Mucosa of descending colon (tissue), 3 donors: ENCODE measurements around the gene EXOC1. TPM values are rescaled to one million over a fixed set of nuclear protein-coding genes. Genes with fewer than 3 reads are reported as not detected.

Experiments
- ATAC-seq: fragments of 200-7000 bp; cut with Tn5 transposase; one replicate; pipeline ENCODE4 v1.9.1; 2020; ENCODE audit warnings: mild to moderate bottlenecking, moderate library complexity
- DNase-seq, 3 donors: peaks; one replicate each; pipeline ENCODE4 v3.0.0-alpha.2; 2020
- H3K36me3 ChIP-seq: fragments of 200-600 bp; one replicate; pipeline ENCODE4 v1.8.0; 2021; ENCODE audit warnings: low read depth, mild to moderate bottlenecking
- H3K4me1 ChIP-seq: fragments of 200-600 bp; one replicate; pipeline ENCODE4 v1.8.0; 2021; ENCODE audit warnings: low read depth, mild to moderate bottlenecking
- H3K4me3 ChIP-seq: fragments of 200-600 bp; one replicate; pipeline ENCODE4 v1.8.0; 2021; ENCODE audit warnings: mild to moderate bottlenecking
- H3K9me3 ChIP-seq: fragments of 200-600 bp; one replicate; pipeline ENCODE4 v1.8.0; 2021; ENCODE audit warnings: mild to moderate bottlenecking
- CTCF ChIP-seq: fragments of 200-600 bp; IDR thresholded peaks from one replicate; pipeline ENCODE4 v1.8.0; 2022; ENCODE audit warnings: antibody characterized with exemption, mild to moderate bottlenecking
- intact Hi-C, 2 donors: fragments of 100-400 bp; cut with DNase I in 1 of 2; cut with micrococcal nuclease in 1 of 2; formaldehyde crosslinking; loops; one replicate each; pipeline versions ENCODE4 v1.11.0 to v1.11.1; 2022; cut with DNase I, micrococcal nuclease
- total RNA-seq, 3 donors: library from RNA; stranded (reverse); fragmentation: NEBNext Ultra II Directional in 2 of 3; extraction: Animal tissue kit (Norgen Biotek cat#: 25700) in 2 of 3; gene quantifications; one replicate each; pipeline versions ENCODE4 v1.2.1 to v1.2.4, GENCODE V29; 2021 to 2023
- donor health status: DM: no; HTN: no; CAD: no; lungs with moderate emphysema.
- donor health status: DM: no; HTN: no; CAD: no.
- donor health status: DM: no; HTN: yes; CAD: no.

The EXOC1 gene
- total RNA-seq, 3 donors from 2014 or later = 32.9 to 53.3 (median 37.4) TPM

GRCh38 chr4:55947254-55947882 lies 93.9 kb downstream of the EXOC1 start:
- no peak for TF ChIP-seq CTCF
- intact Hi-C loops = no loop called here
- Histone ChIP-seq H3K9me3 (no peaks in the 10 kb centered on the region), H3K4me3 (no peak overlapping the region), H3K36me3 (no peaks in the 10 kb centered on the region), H3K4me1 (peaks cover 7% of the 10 kb centered on the region)
- peak in 1 of 3 donors; percentile 7 for DNase-seq
- no peak for ATAC-seq

GRCh38 chr4:55947912-55948725 lies 94.7 kb downstream of the EXOC1 start:
- Histone ChIP-seq H3K4me3 (no peak overlapping the region), H3K4me1 (peaks cover 7% of the 10 kb centered on the region), H3K36me3 (no peaks in the 10 kb centered on the region), H3K9me3 (no peaks in the 10 kb centered on the region)
- DNase-seq (peak in 1 of 3 donors; percentile 29), ATAC-seq (peak; percentile 18)
- no peak for TF ChIP-seq CTCF
- intact Hi-C loops = no loop called here

- DNase-seq (peak; percentile 94 to 97 (median 97)), ATAC-seq (peak; percentile 95)
- H3K36me3 ChIP-seq = no peaks in the 10 kb centered on the region
- intact Hi-C loops = no loop called here
- TF ChIP-seq CTCF = peak; percentile 98
- H3K4me3 ChIP-seq = peak within 1 kb of the TSS; percentile 64
- peaks cover 7% of the 10 kb centered on the region for H3K4me1 ChIP-seq
- H3K9me3 ChIP-seq = no peaks in the 10 kb centered on the region
These were observed 95.5 kb downstream of the EXOC1 start, which contains the start of gene CEP135 for GRCh38 chr4:55948726-55949481. TSS of gene CEP135 (plus strand) at chr4:55948945. CDS start at chr4:55952131, 3,186 bp downstream.

GRCh38 chr4:55949482-55949802 lies 96.0 kb downstream of the EXOC1 start:
- DNase-seq (no peak), ATAC-seq (no peak)
- H3K9me3 ChIP-seq = no peaks in the 10 kb centered on the region
- H3K36me3 ChIP-seq = no peaks in the 10 kb centered on the region
- peaks cover 7% of the 10 kb centered on the region for H3K4me1 ChIP-seq
- peak overlapping the region; percentile 64 for H3K4me3 ChIP-seq
- TF ChIP-seq CTCF = no peak
- intact Hi-C loops = no loop called here

- no peak for ATAC-seq
- H3K4me1 ChIP-seq = peaks cover 7% of the 10 kb centered on the region
- H3K4me3 ChIP-seq = no peak overlapping the region
- H3K9me3 ChIP-seq = no peaks in the 10 kb centered on the region
- no peak for DNase-seq
- TF ChIP-seq CTCF = no peak
- no peaks in the 10 kb centered on the region for H3K36me3 ChIP-seq
- intact Hi-C loops = no loop called here
These were observed 97.9 kb downstream of the EXOC1 start for GRCh38 chr4:55951191-55951922.
